H1 (cell line): ENCODE measurements around the gene GGN. TPM values are rescaled to one million over a fixed set of nuclear protein-coding genes. Genes with fewer than 3 reads are reported as not detected.

Experiments used
- CTCF ChIA-PET: fragments of 300-600 bp; sonication (Branson Sonifier 250); formaldehyde crosslinking; loops from one replicate; lab custom pipeline; 2021; ENCODE audit not compliant: partially characterized antibody; lab: Charles Lee
- POLR2A ChIA-PET: fragments of 300-600 bp; sonication (Branson Sonifier 250); formaldehyde crosslinking; loops from one replicate; lab custom pipeline; 2021; ENCODE audit warnings: inconsistent platforms; ENCODE audit not compliant: partially characterized antibody; lab: Charles Lee
- DNase-seq, 2 experiments: peaks; one replicate each; pipeline versions ENCODE4 v3.0.0 to v3.0.0-alpha.2; 2010 to 2022; ENCODE audit warnings: low spot score in 2 of 2, low read depth in 1 of 2, mixed read lengths in 1 of 2
- FAIRE-seq: peaks from 2 replicates; lab custom pipeline; 2011; peaks lifted over from hg19 to GRCh38; lab: Jason Lieb, UNC
- H2AFZ ChIP-seq: 2 replicates; pipeline ENCODE4 v1.8.1; 2012; ENCODE audit warnings: low read length, inconsistent platforms
- H2AK5ac ChIP-seq: 2 replicates; pipeline ENCODE4 v1.6.1; 2013; ENCODE audit warnings: low read depth, low read length
- H2BK120ac ChIP-seq: replicated peaks from 2 replicates; pipeline ENCODE3; 2013; ENCODE audit warnings: low read depth, low read length, inconsistent platforms
- H2BK12ac ChIP-seq: 2 replicates; pipeline ENCODE4 v1.6.1; 2013; ENCODE audit warnings: low read depth, low read length
- H2BK15ac ChIP-seq: 2 replicates; pipeline ENCODE4 v1.6.1; 2013; ENCODE audit warnings: low read length
- H2BK20ac ChIP-seq: 2 replicates; pipeline ENCODE4 v1.6.1; 2013; ENCODE audit warnings: low read length
- H2BK5ac ChIP-seq: 2 replicates; pipeline ENCODE4 v1.6.1; 2013; ENCODE audit warnings: low read depth, low read length
- H3K14ac ChIP-seq: 2 replicates; pipeline ENCODE4 v1.6.1; 2013; ENCODE audit warnings: inconsistent platforms; ENCODE audit not compliant: insufficient read length
- H3K18ac ChIP-seq: 2 replicates; pipeline ENCODE4 v1.6.1; 2013; ENCODE audit warnings: low read length; ENCODE audit errors: extremely low read depth
- H3K23ac ChIP-seq: 2 replicates; pipeline ENCODE4 v1.6.1; 2013; ENCODE audit warnings: inconsistent platforms; ENCODE audit not compliant: insufficient read length
- H3K23me2 ChIP-seq: 2 replicates; pipeline ENCODE4 v1.6.1; 2013; ENCODE audit warnings: low read depth, low read length
- H3K27ac ChIP-seq: 2 replicates; pipeline ENCODE4 v1.6.1; 2011; ENCODE audit warnings: low read depth, low read length, inconsistent platforms
- H3K27me3 ChIP-seq, 4 experiments: replicated peaks in 1 of 4; 1 replicate in 1 of 4; 2 replicates in 3 of 4; pipeline versions ENCODE4 v1.6.1 to v1.8.1; 2011 to 2013; ENCODE audit warnings: low read length in 3 of 4, mild to moderate bottlenecking in 3 of 4, inconsistent platforms in 2 of 4, mixed read lengths in 2 of 4, moderate library complexity in 1 of 4; ENCODE audit not compliant: control insufficient read depth in 3 of 4, insufficient read depth in 3 of 4; ENCODE audit errors: extremely low read depth in 1 of 4
- H3K36me3 ChIP-seq, 4 experiments: 2 replicates each; pipeline versions ENCODE4 v1.6.1 to v1.8.1; 2011 to 2013; ENCODE audit warnings: mild to moderate bottlenecking in 4 of 4, low read length in 3 of 4, moderate library complexity in 2 of 4, control low read depth in 1 of 4, inconsistent platforms in 1 of 4; ENCODE audit not compliant: insufficient read depth in 4 of 4, control insufficient read depth in 2 of 4
- H3K4ac ChIP-seq: replicated peaks from 2 replicates; pipeline ENCODE3; 2013; ENCODE audit warnings: low read length, low read depth, mixed read lengths, inconsistent platforms; ENCODE audit not compliant: insufficient read length
- H3K4me1 ChIP-seq, 4 experiments: replicated peaks in 1 of 4; 1 replicate in 1 of 4; 2 replicates in 3 of 4; pipeline versions ENCODE4 v1.6.1 to v1.8.1; 2011 to 2013; ENCODE audit warnings: low read length in 3 of 4, inconsistent platforms in 2 of 4, mixed read lengths in 1 of 4; ENCODE audit not compliant: insufficient read depth in 4 of 4, control insufficient read depth in 3 of 4
- H3K4me2 ChIP-seq, 2 experiments: 2 replicates each; pipeline versions ENCODE4 v1.6.1 to v1.8.1; 2011 to 2013; ENCODE audit warnings: low read depth in 2 of 2, low read length in 2 of 2, control low read depth in 1 of 2, inconsistent platforms in 1 of 2, mild to moderate bottlenecking in 1 of 2; ENCODE audit not compliant: insufficient read depth in 1 of 2
- H3K4me3 ChIP-seq, 4 experiments: fragments of 200-600, 300-600 bp in 1 of 4; sonication (generic), shearing (Covaris generic), sonication (Bioruptor Twin) in 1 of 4; 2 replicates each; pipeline versions ENCODE4 v1.5.1 to v1.8.1; 2011 to 2016; ENCODE audit warnings: low read length in 4 of 4, low read depth in 3 of 4, control low read depth in 2 of 4, inconsistent platforms in 2 of 4, mild to moderate bottlenecking in 2 of 4, mixed read lengths in 1 of 4, moderate library complexity in 1 of 4; ENCODE audit not compliant: insufficient read depth in 2 of 4; ENCODE audit errors: extremely low read depth in 1 of 4
- H3K56ac ChIP-seq: replicated peaks from 2 replicates; pipeline ENCODE3; 2013; ENCODE audit warnings: low read depth, mild to moderate bottlenecking, mixed read lengths, low read length, inconsistent platforms; ENCODE audit not compliant: insufficient read length
- H3K79me1 ChIP-seq: 2 replicates; pipeline ENCODE4 v1.6.1; 2013; ENCODE audit warnings: low read depth, low read length, control low read depth
- H3K79me2 ChIP-seq, 2 experiments: 2 replicates each; pipeline versions ENCODE4 v1.6.1 to v1.8.1; 2012 to 2013; ENCODE audit warnings: low read length in 2 of 2, mild to moderate bottlenecking in 2 of 2, inconsistent platforms in 1 of 2; ENCODE audit not compliant: insufficient read depth in 2 of 2, control insufficient read depth in 1 of 2
- H3K9ac ChIP-seq, 4 experiments: replicated peaks in 1 of 4; 1 replicate in 1 of 4; 2 replicates in 3 of 4; pipeline versions ENCODE4 v1.6.1 to v1.8.1; 2011 to 2013; ENCODE audit warnings: low read depth in 3 of 4, low read length in 3 of 4, control low read depth in 2 of 4, mild to moderate bottlenecking in 2 of 4, moderate library complexity in 2 of 4, inconsistent platforms in 1 of 4; ENCODE audit errors: extremely low read depth in 1 of 4
- H3K9me3 ChIP-seq, 2 experiments: 2 replicates each; pipeline versions ENCODE4 v1.6.1 to v1.8.1; 2012 to 2013; ENCODE audit warnings: mild to moderate bottlenecking in 2 of 2, moderate library complexity in 2 of 2, control low read depth in 1 of 2, inconsistent platforms in 1 of 2, low read depth in 1 of 2, low read length in 1 of 2, mixed read lengths in 1 of 2; ENCODE audit not compliant: insufficient read depth in 2 of 2
- H4K20me1 ChIP-seq, 2 experiments: replicated peaks in 1 of 2; 2 replicates each; pipeline versions ENCODE3 to v1.8.1; 2011 to 2013; ENCODE audit warnings: inconsistent platforms in 2 of 2, low read length in 2 of 2, mild to moderate bottlenecking in 1 of 2; ENCODE audit not compliant: insufficient read depth in 2 of 2, control insufficient read depth in 1 of 2
- H4K5ac ChIP-seq: 2 replicates; pipeline ENCODE4 v1.6.1; 2013; ENCODE audit warnings: low read length, low read depth, mixed read lengths, inconsistent platforms; ENCODE audit not compliant: insufficient read length
- H4K8ac ChIP-seq: 2 replicates; pipeline ENCODE4 v1.8.0; 2013; ENCODE audit warnings: mild to moderate bottlenecking, moderate library complexity, low read length, inconsistent platforms; ENCODE audit not compliant: insufficient read depth; ENCODE audit errors: extremely low read depth
- H4K91ac ChIP-seq: replicated peaks from 2 replicates; pipeline ENCODE3; 2013; ENCODE audit warnings: low read length, mixed read lengths, inconsistent platforms; ENCODE audit not compliant: insufficient read length
- CHD1 ChIP-seq: IDR thresholded peaks from 2 replicates; pipeline ENCODE4 v1.6.1; 2012; ENCODE audit warnings: low read depth, low read length, improper control_type of control experiment
- CHD2 ChIP-seq: IDR thresholded peaks from 2 replicates; pipeline ENCODE4 v1.6.1; 2012; ENCODE audit warnings: low read length, improper control_type of control experiment
- FOSL1 ChIP-seq: IDR thresholded peaks from 2 replicates; pipeline ENCODE4 v1.6.1; 2011; ENCODE audit warnings: mild to moderate bottlenecking, low read depth, low read length, moderate library complexity; ENCODE audit not compliant: insufficient read depth
- GABPA ChIP-seq: IDR thresholded peaks from 2 replicates; pipeline ENCODE4 v1.6.1; 2011; ENCODE audit warnings: mild to moderate bottlenecking, low read length, moderate library complexity, borderline replicate concordance; ENCODE audit not compliant: insufficient read depth
- HDAC6 ChIP-seq: IDR thresholded peaks from one replicate; pipeline ENCODE4 v1.7.1; 2012; ENCODE audit warnings: low read depth, mild to moderate bottlenecking, inconsistent platforms, low read length, moderate library complexity
- KDM4A ChIP-seq: IDR thresholded peaks from one replicate; pipeline ENCODE4 v1.7.1; 2012; ENCODE audit warnings: low read depth, mild to moderate bottlenecking, moderate library complexity, low read length, inconsistent platforms; ENCODE audit not compliant: severe bottlenecking
- MAFK ChIP-seq: IDR thresholded peaks from 2 replicates; pipeline ENCODE4 v1.6.1; 2012; ENCODE audit warnings: low read depth, mild to moderate bottlenecking, improper control_type of control experiment, low read length
- POLR2A ChIP-seq, 2 experiments: IDR thresholded peaks; 1 replicate in 1 of 2; 2 replicates in 1 of 2; pipeline ENCODE4 v1.6.1; 2011; ENCODE audit warnings: low read depth in 2 of 2, low read length in 2 of 2, mild to moderate bottlenecking in 2 of 2; ENCODE audit errors: control extremely low read depth in 1 of 2
- RFX5 ChIP-seq: IDR thresholded peaks from 2 replicates; pipeline ENCODE4 v1.6.1; 2011; ENCODE audit warnings: low read depth, low read length, improper control_type of control experiment, borderline replicate concordance
- RNF2 ChIP-seq: fragments of 200-900, 300-1000 bp; sonication (generic); IDR thresholded peaks from 2 replicates; pipeline ENCODE4 v1.7.1; 2016; ENCODE audit warnings: borderline replicate concordance, low read depth, mild to moderate bottlenecking, antibody characterized with exemption, low read length; ENCODE audit not compliant: poor library complexity, severe bottlenecking; ENCODE audit errors: missing control alignments
- RXRA ChIP-seq: IDR thresholded peaks from 2 replicates; pipeline ENCODE4 v1.6.1; 2011; ENCODE audit warnings: low read depth, mild to moderate bottlenecking, low read length, moderate library complexity; ENCODE audit not compliant: insufficient read depth
- SAP30 ChIP-seq: fragments of 300-600 bp; sonication (generic); IDR thresholded peaks from 2 replicates; pipeline ENCODE4 v1.7.1; 2012; ENCODE audit warnings: low read length, moderate library complexity, mild to moderate bottlenecking, inconsistent platforms; ENCODE audit not compliant: insufficient read depth, insufficient replicate concordance
- SRF ChIP-seq: IDR thresholded peaks from 2 replicates; pipeline ENCODE4 v1.6.1; 2011; ENCODE audit warnings: mild to moderate bottlenecking, low read depth, low read length, moderate library complexity
- YY1 ChIP-seq: IDR thresholded peaks from 2 replicates; pipeline ENCODE4 v1.6.1; 2011; ENCODE audit warnings: low read depth, mild to moderate bottlenecking, low read length
- WGBS, 2 experiments: shearing (Covaris generic) in 1 of 2; methylation state at CpG; one replicate each; pipeline versions ENCODE4 v1.1.6 to v1.1.7; 2013 to 2015; ENCODE audit warnings: low lambda C conversion rate in 2 of 2, mixed read lengths in 2 of 2, inconsistent platforms in 1 of 2, low coverage in 1 of 2, missing lambda C conversion rate in 1 of 2; ENCODE audit not compliant: insufficient replicate concordance in 2 of 2, insufficient coverage in 1 of 2, insufficient read length in 1 of 2; ENCODE audit errors: extremely low coverage in 1 of 2, missing lambda C conversion rate in 1 of 2; 5-methylcytosine and 5-hydroxymethylcytosine counted together
- polyA plus RNA-seq, 7 experiments: library from polyadenylated mRNA; depleted of rRNA in 3 of 7; stranded (reverse) in 5 of 7; unstranded in 2 of 7; fragments of >200 nt in 5 of 7; fragments of 200-250 nt in 2 of 7; gene quantifications; 1 replicate in 5 of 7; 2 replicates in 1 of 7; 4 replicates in 1 of 7; pipeline versions ENCODE4 v1.2.1 to v1.2.3, GENCODE V29; 2011 to 2013; ENCODE audit warnings: missing spikeins in 2 of 7, mixed read lengths in 2 of 7
- total RNA-seq: library from RNA; stranded (reverse); fragmentation: NEBNext Ultra II Directional; extraction: Animal tissue kit (Norgen Biotek cat#: 25700); gene quantifications from 2 replicates; pipeline ENCODE4 v1.2.1, GENCODE V29; 2021

The GGN gene
- total and polyA plus RNA-seq, 2 of the 8 experiments (the other 6 are each of a cell fraction or from before 2014, with no cell fraction given) = 0.47 to 1.2 TPM

DNA sequence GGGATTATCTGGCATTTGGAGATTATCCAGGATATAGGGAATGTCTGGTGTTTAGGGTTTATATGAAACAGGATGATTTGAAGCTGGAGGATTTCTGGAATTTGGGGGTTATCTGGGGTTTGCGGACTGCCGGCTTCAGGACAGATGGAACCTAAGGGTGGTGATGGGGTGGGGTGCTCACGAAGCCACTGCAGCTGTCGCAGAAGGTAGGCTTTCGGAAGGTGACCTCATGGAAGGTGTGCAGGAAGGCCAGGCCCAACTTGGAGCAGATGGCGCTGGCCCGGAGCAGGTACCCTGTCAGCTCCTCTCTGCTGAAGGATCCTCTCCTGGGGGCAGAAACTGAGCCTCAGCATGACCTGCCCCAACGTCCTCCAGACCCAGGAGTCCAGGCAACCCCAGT, 24.7 kb upstream of the GGN start:
- Histone ChIP-seq H3K27me3 (peaks cover 0 to 2% (median 0%) of the 10 kb centered on the region in 4 experiments; a peak in 1 of 7 replicates), H3K56ac (no peak overlapping the region), H3K23ac (no peak overlapping the region), H2AFZ (no peak overlapping the region), H2BK15ac (no peak overlapping the region), H3K18ac (no peak overlapping the region), H3K9me3 (no peaks in the 10 kb centered on the region), H3K27ac (no peak overlapping the region), H3K14ac (no peak overlapping the region), H3K4me3 (no peak overlapping the region), H3K4me2 (no peak overlapping the region), H3K9ac (no peak overlapping the region), H2BK5ac (no peak overlapping the region), H4K5ac (no peak overlapping the region), H4K91ac (no peak overlapping the region), H2BK12ac (no peak overlapping the region), H3K4me1 (peaks cover 0 to 5% (median 4%) of the 10 kb centered on the region in 4 experiments; a peak in 5 of 7 replicates), H4K8ac (no peak overlapping the region), H2BK20ac (no peak overlapping the region), H3K4ac (no peak overlapping the region), H2BK120ac (no peak overlapping the region), H3K36me3 (no peaks in the 10 kb centered on the region), H2AK5ac (no peak overlapping the region), H3K79me1 (no peaks in the 10 kb centered on the region; the same call in 1 of the 2 replicates), H4K20me1 (no peaks in the 10 kb centered on the region), H3K79me2 (no peaks in the 10 kb centered on the region), H3K23me2 (peaks cover under 1% of the 10 kb centered on the region; the same call in 1 of the 2 replicates)
- FAIRE-seq (no peak), DNase-seq (no peak)
- CTCF ChIA-PET = interaction anchor here (0.8 to 5.7 kb wide), 5 partner anchors 9 to 271 kb away, joined by 3 to 32 read pairs (median 4); partner anchors contain the start of gene FAM98C
- POLR2A ChIA-PET = interaction anchor here (0.6 to 1.2 kb wide), 5 partner anchors 9 to 192 kb away, joined by 3 to 4 read pairs (median 3); no protein-coding TSS in a partner anchor
- 93% methylated on average over 8 of the region's 8 CpGs; no CpG with 5 or more reads in 1 of the 2 experiments for WGBS, 2 experiments
- no peak for TF ChIP-seq KDM4A
- no peak for TF ChIP-seq RNF2
- TF ChIP-seq GABPA = no peak
- no peak for TF ChIP-seq SRF
- TF ChIP-seq MAFK = no peak
- no peak for TF ChIP-seq RFX5
- no peak for TF ChIP-seq HDAC6
- no peak for TF ChIP-seq CHD1
- no peak for TF ChIP-seq POLR2A (IDR thresholded peaks at IDR 0.05; ENCODE audit: control extremely low read depth in 1 of 2, low read depth in 2 of 2, low read length in 2 of 2)
- TF ChIP-seq CHD2 = no peak
- no peak for TF ChIP-seq SAP30
- no peak for TF ChIP-seq FOSL1
- no peak for TF ChIP-seq RXRA
- no peak for TF ChIP-seq YY1
